ENCODE results near the gene IFT81. TPM values are rescaled to one million over a fixed set of nuclear protein-coding genes. Genes with fewer than 3 reads are reported as not detected.

The IFT81 gene
- total and polyA plus RNA-seq, 2 of the 13 experiments (the other 11 are each of a cell fraction or from before 2014, with no cell fraction given) = 4.2 to 13.0 TPM

DNA sequence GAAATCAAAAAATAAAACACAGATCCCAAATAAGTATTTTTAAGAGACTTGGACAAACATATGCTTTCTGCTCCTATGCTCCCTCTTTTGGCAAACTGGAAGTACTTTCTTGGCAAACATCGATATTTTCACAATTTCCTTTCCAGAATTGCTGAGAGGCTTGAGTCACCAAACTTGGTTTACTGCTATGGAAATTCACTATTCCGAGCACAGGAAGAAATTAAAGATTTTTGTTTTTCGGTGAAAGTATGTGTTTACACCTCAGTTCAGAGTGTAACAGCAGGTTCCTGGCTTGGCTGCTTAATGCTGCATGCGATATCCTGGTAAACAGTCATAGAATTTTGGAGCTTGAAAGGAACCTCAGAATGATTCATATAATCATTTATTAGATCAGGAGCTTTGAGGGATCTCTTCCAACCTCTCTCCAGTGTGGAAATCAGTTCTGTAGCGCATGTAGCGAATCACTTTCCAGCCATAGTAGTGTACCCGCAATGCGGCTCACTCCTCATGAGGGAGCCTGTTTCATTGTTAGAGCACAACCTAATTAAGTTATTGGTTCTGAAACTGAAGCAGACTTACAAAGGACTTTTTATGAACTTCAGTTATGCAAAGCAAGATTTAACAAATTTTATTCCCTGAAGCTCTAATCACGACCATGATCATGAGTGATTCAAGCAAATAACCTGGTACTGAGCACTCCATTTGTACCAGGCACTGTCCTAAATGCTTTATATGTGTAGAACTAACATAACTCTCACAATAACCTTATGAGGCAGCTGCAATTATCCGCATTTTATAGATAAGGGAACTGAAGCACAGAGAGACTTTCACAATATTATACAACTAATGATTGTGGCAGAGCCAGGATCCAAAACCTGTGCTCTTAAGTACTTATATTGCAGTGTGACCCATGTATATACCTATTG lies 100.5 kb downstream of the IFT81 start:
- Histone ChIP-seq H3K79me2 (ENCODE audit: insufficient read depth, low read length) (no peaks in the 10 kb centered on the region), H3K4me2 (ENCODE audit: low read depth, low read length) (no peak overlapping the region), H3K4me3 (replicated peaks in 1 of 3; ENCODE audit: insufficient read depth in 1 of 3, low read depth in 2 of 3, low read length in 3 of 3) (no peak overlapping the region), H4K20me1 (ENCODE audit: insufficient read depth, low read length) (no peaks in the 10 kb centered on the region), H3K9ac (ENCODE audit: insufficient read depth, low read depth, low read length) (no peak overlapping the region), H3K27me3 (ENCODE audit: control insufficient read depth in 1 of 2, insufficient read depth in 2 of 2, low read length in 2 of 2) (no peaks in the 10 kb centered on the region), H2AFZ (ENCODE audit: low read length) (no peak overlapping the region), H3K4me1 (ENCODE audit: insufficient read depth, low read length) (peaks cover 8% of the 10 kb centered on the region), H3K9me3 (ENCODE audit: low read length) (no peaks in the 10 kb centered on the region), H3K27ac (ENCODE audit: extremely low read length, insufficient read depth, low read length) (no peak overlapping the region), H3K36me3 (replicated peaks in 1 of 2; ENCODE audit: control insufficient read depth in 1 of 2, insufficient read depth in 2 of 2, low read length in 2 of 2) (no peaks in the 10 kb centered on the region; a peak in 1 of 5 replicates)
- no TSS peak for BruUV-seq (replicated peaks)
- intact Hi-C loops (cut with micrococcal nuclease; ENCODE audit: unreplicated experiment) = loop anchor here (1.0 kb wide), 1 partner anchor 124 kb away; no protein-coding TSS in a partner anchor
- 68% methylated on average over 10 of the region's 10 CpGs for WGBS (ENCODE audit: low lambda C conversion rate)
- in situ Hi-C loops (cut with HindIII; ENCODE audit: extremely low pct_ligation_motif_present, low pct_unique_long_range_greater_than_20kb) = no loop called here
- DNase-seq (ENCODE audit: low spot score) (peak; percentile 52), FAIRE-seq (peak; percentile 49), ATAC-seq (peak; percentile 24; the same call in 2 of the 3 replicates)
- ChIA-PET CTCF (ENCODE audit: low intra/inter-chr PET ratio, low total read pairs) (interaction anchor here (0.7 to 1.8 kb wide), 2 partner anchors 122 to 124 kb away, joined by 4 to 10 read pairs; no protein-coding TSS in a partner anchor), POLR2A (interaction anchor here (1.0 kb wide), 1 partner anchor 56 kb away, joined by 3 read pairs; no protein-coding TSS in a partner anchor)
- TF ChIP-seq ZNF136 (CRISPR knock-in tag; IDR thresholded peaks at IDR 0.05; ENCODE audit: low read depth) (no peak), ZNF256 (CRISPR knock-in tag; conservative IDR thresholded peaks at IDR 0.05) (no peak), ZNF441 (CRISPR knock-in tag; IDR thresholded peaks at IDR 0.05; ENCODE audit: borderline replicate concordance) (no peak), CEBPB (IDR thresholded peaks at IDR 0.05; ENCODE audit: borderline replicate concordance, low read depth, low read length) (no peak), TMF1 (CRISPR knock-in tag; IDR thresholded peaks at IDR 0.05; ENCODE audit: low read depth) (no peak), NFKBIZ (CRISPR knock-in tag; IDR thresholded peaks at IDR 0.05) (no peak), MED1 (CRISPR knock-in tag; IDR thresholded peaks at IDR 0.05) (no peak), SETDB1 (CRISPR knock-in tag; IDR thresholded peaks at IDR 0.05; ENCODE audit: borderline replicate concordance) (no peak), KLF6 (CRISPR knock-in tag; IDR thresholded peaks at IDR 0.05) (no peak), ARNT2 (CRISPR knock-in tag; IDR thresholded peaks at IDR 0.05; ENCODE audit: low read depth) (no peak), SNRNP70 (IDR thresholded peaks at IDR 0.05; ENCODE audit: low read depth, low read length) (no peak), ZNF501 (CRISPR knock-in tag; IDR thresholded peaks at IDR 0.05) (no peak)
- TF ChIP-seq, protein P1, sequence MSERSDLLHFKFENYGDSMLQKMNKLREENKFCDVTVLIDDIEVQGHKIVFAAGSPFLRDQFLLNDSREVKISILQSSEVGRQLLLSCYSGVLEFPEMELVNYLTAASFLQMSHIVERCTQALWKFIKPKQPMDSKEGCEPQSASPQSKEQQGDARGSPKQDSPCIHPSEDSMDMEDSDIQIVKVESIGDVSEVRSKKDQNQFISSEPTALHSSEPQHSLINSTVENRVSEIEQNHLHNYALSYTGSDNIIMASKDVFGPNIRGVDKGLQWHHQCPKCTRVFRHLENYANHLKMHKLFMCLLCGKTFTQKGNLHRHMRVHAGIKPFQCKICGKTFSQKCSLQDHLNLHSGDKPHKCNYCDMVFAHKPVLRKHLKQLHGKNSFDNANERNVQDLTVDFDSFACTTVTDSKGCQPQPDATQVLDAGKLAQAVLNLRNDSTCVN (CRISPR knock-in tag; IDR thresholded peaks at IDR 0.05; ENCODE audit: borderline replicate concordance) = no peak
- TF ChIP-seq, protein P2, sequence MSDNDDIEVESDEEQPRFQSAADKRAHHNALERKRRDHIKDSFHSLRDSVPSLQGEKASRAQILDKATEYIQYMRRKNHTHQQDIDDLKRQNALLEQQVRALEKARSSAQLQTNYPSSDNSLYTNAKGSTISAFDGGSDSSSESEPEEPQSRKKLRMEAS (IDR thresholded peaks at IDR 0.05) = no peak
- TF ChIP-seq, protein P3, sequence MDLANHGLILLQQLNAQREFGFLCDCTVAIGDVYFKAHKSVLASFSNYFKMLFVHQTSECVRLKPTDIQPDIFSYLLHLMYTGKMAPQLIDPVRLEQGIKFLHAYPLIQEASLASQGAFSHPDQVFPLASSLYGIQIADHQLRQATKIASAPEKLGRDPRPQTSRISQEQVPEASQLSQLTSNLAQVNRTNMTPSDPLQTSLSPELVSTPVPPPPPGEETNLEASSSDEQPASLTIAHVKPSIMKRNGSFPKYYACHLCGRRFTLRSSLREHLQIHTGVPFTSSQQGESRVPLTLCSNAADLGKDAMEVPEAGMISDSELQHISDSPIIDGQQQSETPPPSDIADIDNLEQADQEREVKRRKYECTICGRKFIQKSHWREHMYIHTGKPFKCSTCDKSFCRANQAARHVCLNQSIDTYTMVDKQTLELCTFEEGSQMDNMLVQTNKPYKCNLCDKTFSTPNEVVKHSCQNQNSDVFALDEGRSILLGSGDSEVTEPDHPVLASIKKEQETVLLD (CRISPR knock-in tag; IDR thresholded peaks at IDR 0.05; ENCODE audit: low read depth) = no peak
- TF ChIP-seq, protein P4, sequence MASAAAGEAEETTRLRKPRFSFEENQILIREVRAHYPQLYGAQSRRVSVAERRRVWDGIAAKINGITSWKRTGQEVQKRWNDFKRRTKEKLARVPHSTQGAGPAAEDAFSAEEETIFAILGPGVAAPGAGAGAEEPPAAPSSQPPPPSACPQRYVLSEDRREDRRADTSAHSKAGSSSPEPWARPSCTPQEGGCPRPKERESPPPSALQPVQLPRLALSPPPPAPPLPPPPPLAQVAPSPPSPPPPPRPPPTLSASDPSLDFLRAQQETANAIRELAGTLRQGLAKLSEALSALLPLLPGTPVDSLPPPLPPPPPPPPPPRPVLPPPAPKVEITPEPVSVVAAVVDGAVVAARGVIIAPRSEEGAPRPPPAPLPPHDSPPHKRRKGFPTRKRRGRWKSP (CRISPR knock-in tag; IDR thresholded peaks at IDR 0.05) = no peak
- TF ChIP-seq, protein P5, sequence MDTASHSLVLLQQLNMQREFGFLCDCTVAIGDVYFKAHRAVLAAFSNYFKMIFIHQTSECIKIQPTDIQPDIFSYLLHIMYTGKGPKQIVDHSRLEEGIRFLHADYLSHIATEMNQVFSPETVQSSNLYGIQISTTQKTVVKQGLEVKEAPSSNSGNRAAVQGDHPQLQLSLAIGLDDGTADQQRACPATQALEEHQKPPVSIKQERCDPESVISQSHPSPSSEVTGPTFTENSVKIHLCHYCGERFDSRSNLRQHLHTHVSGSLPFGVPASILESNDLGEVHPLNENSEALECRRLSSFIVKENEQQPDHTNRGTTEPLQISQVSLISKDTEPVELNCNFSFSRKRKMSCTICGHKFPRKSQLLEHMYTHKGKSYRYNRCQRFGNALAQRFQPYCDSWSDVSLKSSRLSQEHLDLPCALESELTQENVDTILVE (CRISPR knock-in tag; IDR thresholded peaks at IDR 0.05) = 0 out of 2 replicates have a peak, but pooled peaks have one; percentile 33

Measured in HepG2 (cell line).